ENCODE measurements around the gene SCLT1.

The SCLT1 gene

DNA sequence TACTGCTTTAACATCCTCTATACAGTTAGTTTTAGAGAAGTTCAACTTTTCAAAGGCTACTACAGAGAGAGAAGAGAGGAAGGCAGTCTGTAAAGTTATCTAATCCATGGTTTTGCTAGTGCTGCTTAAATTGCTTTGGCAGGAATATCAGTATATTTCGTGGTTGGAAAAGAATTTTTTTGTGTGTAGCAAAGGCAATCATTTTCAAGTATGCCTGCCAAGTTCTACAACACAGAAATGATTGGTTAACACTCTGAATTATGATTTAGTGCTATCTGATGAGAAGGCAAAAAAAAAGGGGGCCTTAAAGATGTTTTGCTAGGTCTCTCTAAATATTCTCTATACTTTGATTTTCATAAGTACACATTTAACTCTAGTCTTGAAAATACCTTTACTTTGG lies 150.7 kb downstream of the SCLT1 start:
- TF ChIP-seq EZH2phosphoT487 (IDR thresholded peaks at IDR 0.05; ENCODE audit: low read depth), result no peak
- TF ChIP-seq, protein P1, sequence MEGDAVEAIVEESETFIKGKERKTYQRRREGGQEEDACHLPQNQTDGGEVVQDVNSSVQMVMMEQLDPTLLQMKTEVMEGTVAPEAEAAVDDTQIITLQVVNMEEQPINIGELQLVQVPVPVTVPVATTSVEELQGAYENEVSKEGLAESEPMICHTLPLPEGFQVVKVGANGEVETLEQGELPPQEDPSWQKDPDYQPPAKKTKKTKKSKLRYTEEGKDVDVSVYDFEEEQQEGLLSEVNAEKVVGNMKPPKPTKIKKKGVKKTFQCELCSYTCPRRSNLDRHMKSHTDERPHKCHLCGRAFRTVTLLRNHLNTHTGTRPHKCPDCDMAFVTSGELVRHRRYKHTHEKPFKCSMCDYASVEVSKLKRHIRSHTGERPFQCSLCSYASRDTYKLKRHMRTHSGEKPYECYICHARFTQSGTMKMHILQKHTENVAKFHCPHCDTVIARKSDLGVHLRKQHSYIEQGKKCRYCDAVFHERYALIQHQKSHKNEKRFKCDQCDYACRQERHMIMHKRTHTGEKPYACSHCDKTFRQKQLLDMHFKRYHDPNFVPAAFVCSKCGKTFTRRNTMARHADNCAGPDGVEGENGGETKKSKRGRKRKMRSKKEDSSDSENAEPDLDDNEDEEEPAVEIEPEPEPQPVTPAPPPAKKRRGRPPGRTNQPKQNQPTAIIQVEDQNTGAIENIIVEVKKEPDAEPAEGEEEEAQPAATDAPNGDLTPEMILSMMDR (IDR thresholded peaks at IDR 0.05; ENCODE audit: low read depth, low read length), result no peak
- Histone ChIP-seq H3K9ac (ENCODE audit: low read length) (no peak overlapping the region), H3K4me1 (ENCODE audit: low read length) (no peaks in the 10 kb centered on the region), H3K79me2 (ENCODE audit: low read length) (no peaks in the 10 kb centered on the region), H3K36me3 (replicated peaks; ENCODE audit: low read depth, low read length) (peaks cover 28% of the 10 kb centered on the region), H2AFZ (ENCODE audit: low read depth, low read length) (no peak overlapping the region), H3K27me3 (ENCODE audit: low read depth, low read length) (no peaks in the 10 kb centered on the region), H3K27ac (ENCODE audit: low read length) (no peak overlapping the region), H4K20me1 (ENCODE audit: insufficient read depth, low read length) (no peaks in the 10 kb centered on the region), H3K4me2 (ENCODE audit: low read length) (no peak overlapping the region), H3K9me3 (ENCODE audit: insufficient read depth, low read length) (no peaks in the 10 kb centered on the region), H3K4me3 (ENCODE audit: low read length) (no peak overlapping the region)

DNA sequence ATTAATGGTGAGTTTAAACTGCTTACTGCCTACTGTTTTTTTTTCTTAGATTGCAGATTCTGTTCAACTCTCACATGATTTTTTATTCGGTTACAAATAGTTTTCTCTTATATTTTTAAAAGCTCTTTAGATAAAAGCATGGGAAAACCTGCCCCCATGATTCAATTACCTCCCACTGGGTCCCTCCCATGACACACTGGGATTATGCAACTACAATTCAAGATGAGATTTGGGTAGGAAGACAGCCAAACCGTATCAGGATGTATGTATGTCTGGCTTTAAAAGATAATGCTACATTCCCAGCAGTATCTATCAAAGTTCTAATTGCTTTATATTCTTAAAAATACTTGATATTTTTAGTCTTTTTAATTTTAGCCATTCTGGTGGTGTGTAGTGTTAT lies 152.4 kb downstream of the SCLT1 start:
- H3K4me3 ChIP-seq (ENCODE audit: low read length), result no peak overlapping the region
- no peaks in the 10 kb centered on the region for H3K27me3 ChIP-seq (ENCODE audit: low read depth, low read length)
- no peaks in the 10 kb centered on the region for H3K9me3 ChIP-seq (ENCODE audit: insufficient read depth, low read length)
- H3K36me3 ChIP-seq (replicated peaks; ENCODE audit: low read depth, low read length), result peaks cover 28% of the 10 kb centered on the region
- no peak overlapping the region for H3K4me2 ChIP-seq (ENCODE audit: low read length)
- H3K9ac ChIP-seq (ENCODE audit: low read length), result no peak overlapping the region
- H4K20me1 ChIP-seq (ENCODE audit: insufficient read depth, low read length), result no peaks in the 10 kb centered on the region
- H3K4me1 ChIP-seq (ENCODE audit: low read length), result no peaks in the 10 kb centered on the region
- no peak overlapping the region for H3K27ac ChIP-seq (ENCODE audit: low read length)
- no peaks in the 10 kb centered on the region for H3K79me2 ChIP-seq (ENCODE audit: low read length)
- no peak overlapping the region for H2AFZ ChIP-seq (ENCODE audit: low read depth, low read length)
- TF ChIP-seq, protein P1 (IDR thresholded peaks at IDR 0.05; ENCODE audit: low read depth, low read length), result no peak
- no peak for TF ChIP-seq EZH2phosphoT487 (IDR thresholded peaks at IDR 0.05; ENCODE audit: low read depth)

DNA sequence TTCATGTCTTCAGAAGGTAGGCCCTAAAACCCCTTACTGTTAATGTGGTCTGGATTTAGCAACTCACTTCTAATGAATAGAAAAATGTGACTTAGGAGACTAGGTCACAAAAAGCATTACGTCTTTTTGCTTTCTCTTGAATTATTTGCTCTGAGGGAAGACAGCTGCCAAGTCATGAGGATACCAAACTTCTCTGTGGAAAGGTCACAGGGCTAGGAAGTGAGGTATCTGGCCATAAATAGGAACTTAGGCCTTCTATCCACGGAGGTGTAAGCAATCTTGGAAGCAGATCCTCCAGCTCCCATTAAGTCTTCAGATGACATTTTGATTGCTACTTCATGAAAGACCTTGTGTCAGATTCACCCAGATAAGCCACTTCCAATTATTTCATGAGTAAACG lies 163.3 kb downstream of the SCLT1 start:
- Histone ChIP-seq H3K9me3 (ENCODE audit: insufficient read depth, low read length) (no peaks in the 10 kb centered on the region), H3K79me2 (ENCODE audit: low read length) (no peaks in the 10 kb centered on the region), H4K20me1 (ENCODE audit: insufficient read depth, low read length) (no peaks in the 10 kb centered on the region), H3K27ac (ENCODE audit: low read length) (no peak overlapping the region), H3K4me3 (ENCODE audit: low read length) (no peak overlapping the region), H3K4me1 (ENCODE audit: low read length) (peaks cover 11% of the 10 kb centered on the region), H2AFZ (ENCODE audit: low read depth, low read length) (no peak overlapping the region), H3K9ac (ENCODE audit: low read length) (no peak overlapping the region), H3K36me3 (replicated peaks; ENCODE audit: low read depth, low read length) (peaks cover 8% of the 10 kb centered on the region), H3K27me3 (ENCODE audit: low read depth, low read length) (no peaks in the 10 kb centered on the region), H3K4me2 (ENCODE audit: low read length) (no peak overlapping the region)
- TF ChIP-seq EZH2phosphoT487 (IDR thresholded peaks at IDR 0.05; ENCODE audit: low read depth), result no peak
- TF ChIP-seq, protein P1 (IDR thresholded peaks at IDR 0.05; ENCODE audit: low read depth, low read length), result no peak

DNA sequence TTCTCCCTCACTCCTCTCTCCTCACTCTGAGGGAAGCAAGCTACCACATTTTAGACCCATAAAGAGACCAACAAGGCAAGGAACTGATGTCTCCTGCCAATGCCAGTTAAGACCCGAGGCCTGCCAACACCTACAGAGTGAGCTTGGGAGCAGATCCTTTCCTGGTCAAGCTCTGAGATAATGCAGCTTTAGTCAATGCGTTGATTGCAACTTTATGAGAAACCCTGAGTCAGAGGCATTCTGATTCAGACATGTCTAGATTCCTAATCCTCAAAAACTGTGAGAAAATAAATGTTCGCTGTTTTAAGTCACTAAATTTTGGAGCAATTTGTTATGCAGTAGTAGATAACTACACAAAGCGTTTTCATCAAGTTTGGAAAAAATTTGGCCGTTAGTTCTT lies 168.4 kb downstream of the SCLT1 start:
- Histone ChIP-seq H3K79me2 (ENCODE audit: low read length) (no peaks in the 10 kb centered on the region), H2AFZ (ENCODE audit: low read depth, low read length) (no peak overlapping the region), H3K4me3 (ENCODE audit: low read length) (no peak overlapping the region), H4K20me1 (ENCODE audit: insufficient read depth, low read length) (no peaks in the 10 kb centered on the region), H3K9ac (ENCODE audit: low read length) (no peak overlapping the region), H3K4me2 (ENCODE audit: low read length) (no peak overlapping the region), H3K27ac (ENCODE audit: low read length) (no peak overlapping the region), H3K9me3 (ENCODE audit: insufficient read depth, low read length) (no peaks in the 10 kb centered on the region), H3K4me1 (ENCODE audit: low read length) (no peaks in the 10 kb centered on the region), H3K36me3 (replicated peaks; ENCODE audit: low read depth, low read length) (peaks cover 5% of the 10 kb centered on the region), H3K27me3 (ENCODE audit: low read depth, low read length) (no peaks in the 10 kb centered on the region)
- TF ChIP-seq EZH2phosphoT487 (IDR thresholded peaks at IDR 0.05; ENCODE audit: low read depth), result no peak
- TF ChIP-seq, protein P1 (IDR thresholded peaks at IDR 0.05; ENCODE audit: low read depth, low read length), result no peak

Measured in OCI-LY3 (cell line).